OCI-LY1 (cell line): Measurements from ENCODE around the gene GALP.
"Not testable (repeated sequence)": the region's sequence is repeated elsewhere in the genome, so short reads cannot be mapped to it uniquely, and the experiment has no call there.

Experiments
- H2AFZ ChIP-seq: fragments of 200-600 bp; sonication (generic), shearing (Covaris generic); 2 replicates; pipeline ENCODE4 v1.6.0; 2014; ENCODE audit warnings: antibody characterized with exemption, mild to moderate bottlenecking, low read length
- H3F3A ChIP-seq: fragments of 200-600 bp; sonication (generic), shearing (Covaris generic); 2 replicates; pipeline ENCODE4 v1.6.0; 2014; ENCODE audit warnings: mild to moderate bottlenecking, antibody characterized with exemption, low read length, moderate library complexity; ENCODE audit not compliant: insufficient read depth
- H3K27ac ChIP-seq: fragments of 200-600 bp; sonication (generic); 2 replicates; pipeline ENCODE4 v1.5.1; 2014; ENCODE audit warnings: low read length, mixed run types, mild to moderate bottlenecking, low read depth; ENCODE audit not compliant: poor library complexity, severe bottlenecking
- H3K27me3 ChIP-seq: fragments of 200-600 bp; sonication (generic); 2 replicates; pipeline ENCODE4 v1.6.0; 2014; ENCODE audit warnings: antibody characterized with exemption, mild to moderate bottlenecking, low read length, moderate library complexity; ENCODE audit not compliant: insufficient read depth
- H3K36me3 ChIP-seq: fragments of 200-600 bp; sonication (generic); 2 replicates; pipeline ENCODE4 v1.6.1; 2014; ENCODE audit warnings: mild to moderate bottlenecking, antibody characterized with exemption, low read length, moderate library complexity, mixed read lengths; ENCODE audit not compliant: insufficient read depth
- H3K4me1 ChIP-seq: fragments of 200-600 bp; sonication (generic); 2 replicates; pipeline ENCODE4 v1.5.1; 2014; ENCODE audit warnings: mild to moderate bottlenecking, low read length, moderate library complexity; ENCODE audit not compliant: insufficient read depth, severe bottlenecking
- H3K4me2 ChIP-seq: fragments of 200-600 bp; sonication (generic), shearing (Covaris generic); 2 replicates; pipeline ENCODE4 v1.6.1; 2014; ENCODE audit warnings: low read length
- H3K4me3 ChIP-seq: fragments of 200-600 bp; sonication (generic); 2 replicates; pipeline ENCODE4 v1.5.1; 2014; ENCODE audit warnings: low read length, low read depth, mild to moderate bottlenecking, mixed read lengths; ENCODE audit not compliant: poor library complexity, severe bottlenecking
- H3K79me2 ChIP-seq: fragments of 200-600 bp; shearing (Covaris generic); 2 replicates; pipeline ENCODE4 v1.6.1; 2016; ENCODE audit warnings: mixed run types, low read length, mixed read lengths; ENCODE audit not compliant: insufficient read depth
- H3K9ac ChIP-seq: fragments of 200-600 bp; sonication (generic), shearing (Covaris generic); 2 replicates; pipeline ENCODE4 v1.6.1; 2014; ENCODE audit warnings: mild to moderate bottlenecking, low read length, mixed read lengths
- H3K9me2 ChIP-seq: fragments of 200-600 bp; sonication (generic), shearing (Covaris generic); 2 replicates; pipeline ENCODE4 v1.6.1; 2014; ENCODE audit warnings: low read depth, mild to moderate bottlenecking, low read length, mixed read lengths
- H3K9me3 ChIP-seq: fragments of 200-600 bp; shearing (Covaris generic); 2 replicates; pipeline ENCODE4 v1.6.1; 2014; ENCODE audit warnings: low read length, mixed read lengths
- H4K20me1 ChIP-seq: fragments of 200-600 bp; sonication (generic), shearing (Covaris generic); 2 replicates; pipeline ENCODE4 v1.6.0; 2016; ENCODE audit warnings: mild to moderate bottlenecking, low read length; ENCODE audit not compliant: insufficient read depth
- CTCF ChIP-seq: fragments of 200-600 bp; sonication (generic), shearing (Covaris generic); IDR thresholded peaks from 2 replicates; pipeline ENCODE4 v1.5.1; 2017; ENCODE audit warnings: mild to moderate bottlenecking, antibody characterized with exemption, low read length, moderate library complexity, mixed read lengths
- EZH2 ChIP-seq: fragments of 200-600 bp; sonication (generic), shearing (Covaris generic); IDR thresholded peaks from 2 replicates; pipeline ENCODE4 v1.8.0; 2017; ENCODE audit warnings: borderline replicate concordance, mixed run types, mild to moderate bottlenecking, antibody characterized with exemption, low read length, moderate library complexity, mixed read lengths

Gene GALP

DNA sequence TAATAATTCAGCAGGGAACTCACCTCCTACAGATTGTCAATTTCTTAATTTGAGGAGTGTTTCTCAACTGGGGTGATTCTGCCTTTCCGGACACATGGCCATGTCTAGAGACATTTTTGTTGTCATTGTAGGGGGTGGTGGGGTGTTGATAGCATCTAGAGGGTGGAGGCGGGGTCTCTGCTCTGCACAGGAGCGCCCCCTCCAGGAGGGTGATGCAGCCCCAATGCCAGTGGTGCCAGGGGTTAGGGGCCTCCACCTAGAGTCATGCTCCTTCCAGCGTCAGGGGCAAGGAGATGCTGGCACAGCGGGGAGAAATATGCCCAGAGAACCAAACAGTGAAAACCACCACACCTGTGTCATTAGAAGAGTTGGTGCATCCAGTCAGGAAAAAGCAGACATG is 31.8 kb downstream of the GALP start:
- H3K36me3 ChIP-seq, H3K9me3 ChIP-seq, H3K4me2 ChIP-seq, H3K9ac ChIP-seq, H3K27me3 ChIP-seq, H3K27ac ChIP-seq, H3K9me2 ChIP-seq, H2AFZ ChIP-seq, H3K4me3 ChIP-seq, H4K20me1 ChIP-seq, H3F3A ChIP-seq, H3K79me2 ChIP-seq, H3K4me1 ChIP-seq: not testable (repeated sequence)
- TF ChIP-seq CTCF: peak; percentile 17; the same call in 1 of the 2 replicates

DNA sequence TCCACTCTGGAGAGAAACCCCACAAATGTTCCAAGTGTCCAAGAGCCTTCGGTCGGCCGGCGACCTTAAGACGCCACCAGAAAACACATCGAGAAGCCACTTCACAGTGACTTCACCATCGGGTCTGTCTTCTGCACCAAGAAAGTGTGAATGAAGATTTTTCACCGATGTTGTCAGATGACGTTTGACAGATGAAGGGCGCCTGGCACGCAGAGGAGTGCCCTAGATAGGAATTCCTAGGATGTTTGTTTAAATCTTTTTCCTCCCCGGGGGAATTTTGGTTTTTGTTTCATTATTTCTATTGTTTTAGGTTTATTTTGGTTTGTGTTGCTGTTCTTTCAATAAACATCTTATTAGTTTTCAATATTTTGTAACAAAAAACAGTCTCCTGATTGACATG is 33.3 kb downstream of the GALP start:
- H3K27me3 ChIP-seq: no peaks in the 10 kb centered on the region
- H3K79me2 ChIP-seq: no peaks in the 10 kb centered on the region
- H3K4me3 ChIP-seq: no peak overlapping the region
- no peak overlapping the region for H3K4me2 ChIP-seq
- no peak overlapping the region for H3K27ac ChIP-seq
- TF ChIP-seq CTCF (no peak), EZH2 (no peak)
- no peaks in the 10 kb centered on the region for H3K4me1 ChIP-seq
- no peaks in the 10 kb centered on the region for H4K20me1 ChIP-seq
- H3F3A ChIP-seq: no peaks in the 10 kb centered on the region
- no peak overlapping the region for H2AFZ ChIP-seq
- no peak overlapping the region for H3K9ac ChIP-seq
- no peaks in the 10 kb centered on the region for H3K9me3 ChIP-seq
- H3K36me3 ChIP-seq: no peaks in the 10 kb centered on the region
- H3K9me2 ChIP-seq: no peaks in the 10 kb centered on the region

GRCh38 chr19:56210036-56210435 is 34.2 kb downstream of the GALP start:
- not testable (repeated sequence) for H3K9me3 ChIP-seq, H3K27me3 ChIP-seq, H3F3A ChIP-seq, H3K9ac ChIP-seq, H4K20me1 ChIP-seq, H3K4me3 ChIP-seq, H3K4me1 ChIP-seq, H3K9me2 ChIP-seq, H2AFZ ChIP-seq, H3K27ac ChIP-seq, H3K36me3 ChIP-seq, H3K79me2 ChIP-seq, H3K4me2 ChIP-seq

- H3K36me3 ChIP-seq: no peaks in the 10 kb centered on the region
- H3K9ac ChIP-seq: no peak overlapping the region
- no peak overlapping the region for H3K27ac ChIP-seq
- no peak overlapping the region for H2AFZ ChIP-seq
- H4K20me1 ChIP-seq: no peaks in the 10 kb centered on the region
- no peaks in the 10 kb centered on the region for H3K9me2 ChIP-seq
- H3K9me3 ChIP-seq: no peaks in the 10 kb centered on the region
- H3K4me1 ChIP-seq: no peaks in the 10 kb centered on the region
- no peak overlapping the region for H3K4me2 ChIP-seq
- no peaks in the 10 kb centered on the region for H3K79me2 ChIP-seq
- no peaks in the 10 kb centered on the region for H3F3A ChIP-seq
- TF ChIP-seq CTCF (no peak), EZH2 (no peak)
- H3K27me3 ChIP-seq: no peaks in the 10 kb centered on the region
- no peak overlapping the region for H3K4me3 ChIP-seq
Observed at GRCh38 chr19:56211718-56212117, 35.9 kb downstream of the GALP start.
